Measurements from ENCODE around the gene G6PC1. TPM values are rescaled to one million over a fixed set of nuclear protein-coding genes. Genes with fewer than 3 reads are reported as not detected.

G6PC1 gene
- total RNA-seq, 1 experiment from 2014 or later, result not detected

GRCh38 chr17:42929497-42929844, 28.9 kb downstream of the G6PC1 start:
- no peaks in the 10 kb centered on the region for H4K20me1 ChIP-seq (ENCODE audit: insufficient read depth)
- no TSS peak for BruUV-seq (replicated peaks)
- H3K79me2 ChIP-seq (ENCODE audit: low read depth), result no peaks in the 10 kb centered on the region
- H2AFZ ChIP-seq, result no peak overlapping the region
- no peak overlapping the region for H3K4me3 ChIP-seq
- H3K9me3 ChIP-seq (ENCODE audit: insufficient read depth, low read depth), result no peaks in the 10 kb centered on the region; the same call in 1 of the 2 replicates
- CTCF ChIA-PET, result interaction anchor here (0.5 to 1.8 kb wide), 7 partner anchors 9 to 450 kb away, joined by 3 to 10 read pairs (median 3); partner anchors contain the start of genes AOC2 and BECN1
- no peaks in the 10 kb centered on the region for H3K9me2 ChIP-seq (ENCODE audit: insufficient read depth)
- H3K36me3 ChIP-seq (ENCODE audit: low read depth), result no peaks in the 10 kb centered on the region
- H3K4me1 ChIP-seq (replicated peaks; ENCODE audit: insufficient read depth), result peaks cover 8% of the 10 kb centered on the region
- no peaks in the 10 kb centered on the region for H3F3A ChIP-seq (ENCODE audit: insufficient read depth, low read depth)
- H3K27ac ChIP-seq, result no peak overlapping the region; the same call in 1 of the 2 replicates
- DNase-seq, result no peak
- TF ChIP-seq EZH2 (IDR thresholded peaks at IDR 0.05; ENCODE audit: low read depth), result no peak
- TF ChIP-seq, protein P1, sequence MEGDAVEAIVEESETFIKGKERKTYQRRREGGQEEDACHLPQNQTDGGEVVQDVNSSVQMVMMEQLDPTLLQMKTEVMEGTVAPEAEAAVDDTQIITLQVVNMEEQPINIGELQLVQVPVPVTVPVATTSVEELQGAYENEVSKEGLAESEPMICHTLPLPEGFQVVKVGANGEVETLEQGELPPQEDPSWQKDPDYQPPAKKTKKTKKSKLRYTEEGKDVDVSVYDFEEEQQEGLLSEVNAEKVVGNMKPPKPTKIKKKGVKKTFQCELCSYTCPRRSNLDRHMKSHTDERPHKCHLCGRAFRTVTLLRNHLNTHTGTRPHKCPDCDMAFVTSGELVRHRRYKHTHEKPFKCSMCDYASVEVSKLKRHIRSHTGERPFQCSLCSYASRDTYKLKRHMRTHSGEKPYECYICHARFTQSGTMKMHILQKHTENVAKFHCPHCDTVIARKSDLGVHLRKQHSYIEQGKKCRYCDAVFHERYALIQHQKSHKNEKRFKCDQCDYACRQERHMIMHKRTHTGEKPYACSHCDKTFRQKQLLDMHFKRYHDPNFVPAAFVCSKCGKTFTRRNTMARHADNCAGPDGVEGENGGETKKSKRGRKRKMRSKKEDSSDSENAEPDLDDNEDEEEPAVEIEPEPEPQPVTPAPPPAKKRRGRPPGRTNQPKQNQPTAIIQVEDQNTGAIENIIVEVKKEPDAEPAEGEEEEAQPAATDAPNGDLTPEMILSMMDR (conservative IDR thresholded peaks at IDR 0.05), result 0 out of 2 replicates have a peak, but pooled peaks have one; percentile 3
- no peak overlapping the region for H3K4me2 ChIP-seq
- intact Hi-C loops (cut with micrococcal nuclease; ENCODE audit: unreplicated experiment), result loop anchor here (2.0 kb wide), 1 partner anchor 87 kb away; no protein-coding TSS in a partner anchor
- H3K27me3 ChIP-seq (ENCODE audit: insufficient read depth, low read depth), result no peaks in the 10 kb centered on the region
- POLR2A ChIA-PET (ENCODE audit: unreplicated experiment), result interaction anchor here (0.5 to 0.7 kb wide), 4 partner anchors 18 to 82 kb away, joined by 3 to 13 read pairs (median 5); no protein-coding TSS in a partner anchor

- no peaks in the 10 kb centered on the region for H3K79me2 ChIP-seq (ENCODE audit: low read depth)
- no peaks in the 10 kb centered on the region for H3K36me3 ChIP-seq (ENCODE audit: low read depth)
- H2AFZ ChIP-seq, result no peak overlapping the region
- H3K27ac ChIP-seq, result no peak overlapping the region
- H3K9me3 ChIP-seq (ENCODE audit: insufficient read depth, low read depth), result no peaks in the 10 kb centered on the region
- intact Hi-C loops (cut with micrococcal nuclease; ENCODE audit: unreplicated experiment), result loop anchor here (1.0 to 5.0 kb wide), 3 partner anchors 95 to 361 kb away; partner anchors contain the start of gene PSMC3IP
- no peak overlapping the region for H3K4me3 ChIP-seq
- 0 out of 2 replicates have a peak, but pooled peaks cover 3% of the 10 kb centered on the region for H3F3A ChIP-seq (ENCODE audit: insufficient read depth, low read depth)
- no peak overlapping the region for H3K4me2 ChIP-seq
- H3K4me1 ChIP-seq (replicated peaks; ENCODE audit: insufficient read depth), result no peaks in the 10 kb centered on the region
- no peaks in the 10 kb centered on the region for H3K27me3 ChIP-seq (ENCODE audit: insufficient read depth, low read depth)
- no peaks in the 10 kb centered on the region for H4K20me1 ChIP-seq (ENCODE audit: insufficient read depth)
- ChIA-PET POLR2A (ENCODE audit: unreplicated experiment) (no interaction called here), CTCF (interaction anchor here (0.5 to 1.0 kb wide), 6 partner anchors 9 to 231 kb away, joined by 3 to 8 read pairs (median 3); no protein-coding TSS in a partner anchor)
- peak in 1 of 2 experiments; percentile 42 for DNase-seq
- no TSS peak for BruUV-seq (replicated peaks)
- H3K9me2 ChIP-seq (ENCODE audit: insufficient read depth), result no peaks in the 10 kb centered on the region
- no peak for TF ChIP-seq EZH2 (IDR thresholded peaks at IDR 0.05; ENCODE audit: low read depth)
- TF ChIP-seq, protein P1 (conservative IDR thresholded peaks at IDR 0.05), result peak; percentile 79
Observed at GRCh38 chr17:42937712-42938596, 37.4 kb downstream of the G6PC1 start.

- no peaks in the 10 kb centered on the region for H3K9me2 ChIP-seq (ENCODE audit: insufficient read depth)
- BruUV-seq (replicated peaks), result no TSS peak
- ChIA-PET CTCF (no interaction called here), POLR2A (ENCODE audit: unreplicated experiment) (interaction anchor here (0.6 kb wide), 1 partner anchor 15 kb away, joined by 4 read pairs; no protein-coding TSS in a partner anchor)
- intact Hi-C loops (cut with micrococcal nuclease; ENCODE audit: unreplicated experiment), result no loop called here
- TF ChIP-seq, protein P1 (conservative IDR thresholded peaks at IDR 0.05), result no peak
- no peak for TF ChIP-seq EZH2 (IDR thresholded peaks at IDR 0.05; ENCODE audit: low read depth)
- no peaks in the 10 kb centered on the region for H3K4me1 ChIP-seq (replicated peaks; ENCODE audit: insufficient read depth)
- H3K27ac ChIP-seq, result no peak overlapping the region
- no peak for DNase-seq
- no peak overlapping the region for H3K4me3 ChIP-seq
- peaks cover 3% of the 10 kb centered on the region; the same call in 1 of the 2 replicates for H3F3A ChIP-seq (ENCODE audit: insufficient read depth, low read depth)
- H3K4me2 ChIP-seq, result no peak overlapping the region
- H2AFZ ChIP-seq, result no peak overlapping the region
- H3K9me3 ChIP-seq (ENCODE audit: insufficient read depth, low read depth), result no peaks in the 10 kb centered on the region
- no peaks in the 10 kb centered on the region for H3K79me2 ChIP-seq (ENCODE audit: low read depth)
- no peaks in the 10 kb centered on the region for H4K20me1 ChIP-seq (ENCODE audit: insufficient read depth)
- no peaks in the 10 kb centered on the region for H3K27me3 ChIP-seq (ENCODE audit: insufficient read depth, low read depth)
- H3K36me3 ChIP-seq (ENCODE audit: low read depth), result no peaks in the 10 kb centered on the region
Observed at GRCh38 chr17:42944211-42944610, 43.6 kb downstream of the G6PC1 start.

All from PC-9 (cell line).